ENCODE measurements around the gene HDAC7.

HDAC7 gene

GRCh38 chr12:47772738-47773061 lies 47.0 kb downstream of the HDAC7 start:
- no peak for DNase-seq (ENCODE audit: extremely low spot score)
- ChIA-PET CTCF (interaction anchor here (1.1 to 35.8 kb wide), 9 partner anchors 9 to 98 kb away, joined by 3 to 1524 read pairs (median 7); partner anchors contain the start of genes ENDOU, RAPGEF3 and RPAP3), POLR2A (no interaction called here)

GRCh38 chr12:47772094-47772660 lies 47.5 kb downstream of the HDAC7 start:
- DNase-seq (ENCODE audit: extremely low spot score): no peak
- POLR2A ChIA-PET: no interaction called here
- no peak for TF ChIP-seq CTCF (IDR thresholded peaks at IDR 0.05; ENCODE audit: control extremely low read depth, extremely low read depth, low read depth, missing control alignments)
- CTCF ChIA-PET: interaction anchor here (0.9 to 35.8 kb wide), 10 partner anchors 10 to 98 kb away, joined by 3 to 1524 read pairs (median 4); partner anchors contain the start of genes ENDOU, RAPGEF3 and RPAP3

More at GRCh38 chr12:47772738-47773061, 47.0 kb downstream of the HDAC7 start:
- no peak for TF ChIP-seq CTCF (IDR thresholded peaks at IDR 0.05; ENCODE audit: control extremely low read depth, extremely low read depth, low read depth, missing control alignments)

GRCh38 chr12:47771304-47771703 lies 48.4 kb downstream of the HDAC7 start:
- no peak for TF ChIP-seq CTCF (IDR thresholded peaks at IDR 0.05; ENCODE audit: control extremely low read depth, extremely low read depth, low read depth, missing control alignments)
- DNase-seq (ENCODE audit: extremely low spot score): no peak
- ChIA-PET CTCF (interaction anchor here (0.9 to 35.8 kb wide), 5 partner anchors 14 to 65 kb away, joined by 3 to 1524 read pairs (median 7); partner anchors contain the start of genes ENDOU, RAPGEF3 and RPAP3), POLR2A (no interaction called here)

GRCh38 chr12:47770086-47770726 lies 49.5 kb downstream of the HDAC7 start:
- ChIA-PET POLR2A (no interaction called here), CTCF (interaction anchor here (0.8 to 35.8 kb wide), 8 partner anchors 9 to 118 kb away, joined by 3 to 1524 read pairs (median 28); partner anchors contain the start of genes ENDOU, RAPGEF3 and RPAP3)
- TF ChIP-seq CTCF (IDR thresholded peaks at IDR 0.05; ENCODE audit: control extremely low read depth, extremely low read depth, low read depth, missing control alignments): no peak
- no peak for DNase-seq (ENCODE audit: extremely low spot score)

- TF ChIP-seq CTCF (IDR thresholded peaks at IDR 0.05; ENCODE audit: control extremely low read depth, extremely low read depth, low read depth, missing control alignments): no peak
- CTCF ChIA-PET: interaction anchor here (0.8 to 35.8 kb wide), 8 partner anchors 9 to 118 kb away, joined by 3 to 1524 read pairs (median 28); partner anchors contain the start of genes ENDOU, RAPGEF3 and RPAP3
- no peak for DNase-seq (ENCODE audit: extremely low spot score)
- POLR2A ChIA-PET: no interaction called here
These were observed 50.2 kb downstream of the HDAC7 start for GRCh38 chr12:47769234-47770085.

GRCh38 chr12:47768323-47768811 lies 51.3 kb downstream of the HDAC7 start:
- CTCF ChIA-PET: interaction anchor here (0.9 to 35.8 kb wide), 13 partner anchors 11 to 184 kb away, joined by 3 to 1524 read pairs (median 14); partner anchors contain the start of genes ENDOU, RAPGEF3 and RPAP3
- no peak for TF ChIP-seq CTCF (IDR thresholded peaks at IDR 0.05; ENCODE audit: control extremely low read depth, extremely low read depth, low read depth, missing control alignments)
- POLR2A ChIA-PET: no interaction called here
- no peak for DNase-seq (ENCODE audit: extremely low spot score)

All from GM10248 (cell line).